ENCODE data around the gene FLRT1. TPM values are rescaled to one million over a fixed set of nuclear protein-coding genes. Genes with fewer than 3 reads are reported as not detected.

FLRT1 gene
- total RNA-seq (2022; extraction: Qiagen RNA extraction; ENCODE audit: low read depth) = 0.03 to 0.09 TPM (median 0.05 TPM) in 4 of 5 replicates, not detected in the other

DNA sequence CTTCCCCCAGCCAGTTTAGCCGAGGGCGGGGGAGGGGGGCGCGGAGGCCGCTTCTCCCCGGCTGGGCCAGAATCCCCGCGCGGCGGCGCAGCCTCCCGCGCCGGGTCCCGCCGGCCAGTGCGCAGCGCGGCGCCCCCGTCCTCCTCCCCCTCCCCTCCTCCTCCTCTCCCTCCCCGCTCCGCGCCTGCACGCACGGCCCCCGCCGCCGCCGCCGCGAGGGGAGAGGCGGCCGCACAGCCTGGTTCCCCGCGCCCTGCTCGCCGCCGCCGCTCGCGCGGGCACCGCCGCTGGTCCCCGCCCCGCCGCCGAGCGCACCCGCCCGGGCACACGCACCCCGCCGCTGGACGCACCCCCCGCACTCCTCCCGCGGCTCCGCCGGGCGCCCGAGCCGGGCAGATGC lies at the start of gene FLRT1:
FLRT1 (plus strand) TSS at position 356 of the 400 bp plus-strand sequence. CDS start 80,337 bp downstream, outside the sequence.

GRCh38 chr11:63986156-63986931 lies 49.4 kb upstream of the FLRT1 start, which contains the start of gene OTUB1:
OTUB1 (plus strand) TSS chr11:63986438; CDS start chr11:63986457, 19 bp downstream.

Other genes starting within 250 kb of the FLRT1 start
- gene SPINDOC, start 222.5 kb upstream of the FLRT1 start, total RNA-seq (2022; extraction: Qiagen RNA extraction; ENCODE audit: low read depth) = 35.0 to 48.6 TPM (median 47.7 TPM) in 5 replicates
- gene MARK2, start 196.8 kb upstream of the FLRT1 start, total RNA-seq (2022; extraction: Qiagen RNA extraction; ENCODE audit: low read depth) = 25.2 to 31.8 TPM (median 28.8 TPM) in 5 replicates
- 0.70 to 1.2 TPM (median 1.0 TPM) in 5 replicates for gene RCOR2, start 118.8 kb upstream of the FLRT1 start, total RNA-seq (2022; extraction: Qiagen RNA extraction; ENCODE audit: low read depth)
- 13.6 to 17.0 TPM (median 15.0 TPM) in 5 replicates for gene NAA40, start 96.9 kb upstream of the FLRT1 start, total RNA-seq (2022; extraction: Qiagen RNA extraction; ENCODE audit: low read depth)
- gene COX8A, start 61.3 kb upstream of the FLRT1 start, total RNA-seq (2022; extraction: Qiagen RNA extraction; ENCODE audit: low read depth) = 794 to 1,065 TPM (median 979 TPM) in 5 replicates
- gene OTUB1, start 49.5 kb upstream of the FLRT1 start, total RNA-seq (2022; extraction: Qiagen RNA extraction; ENCODE audit: low read depth) = 105 to 135 TPM (median 126 TPM) in 5 replicates
- gene MACROD1, start 130.2 kb downstream of the FLRT1 start, total RNA-seq (2022; extraction: Qiagen RNA extraction; ENCODE audit: low read depth) = 8.8 to 15.6 TPM (median 13.6 TPM) in 5 replicates
- gene STIP1, start 150.2 kb downstream of the FLRT1 start, total RNA-seq (2022; extraction: Qiagen RNA extraction; ENCODE audit: low read depth) = 226 to 259 TPM (median 251 TPM) in 5 replicates
- gene FERMT3, start 170.8 kb downstream of the FLRT1 start, total RNA-seq (2022; extraction: Qiagen RNA extraction; ENCODE audit: low read depth) = 0.64 to 3.3 TPM (median 1.0 TPM) in 5 replicates
- gene TRPT1, start 190.3 kb downstream of the FLRT1 start, total RNA-seq (2022; extraction: Qiagen RNA extraction; ENCODE audit: low read depth) = 18.9 to 30.4 TPM (median 26.2 TPM) in 5 replicates
- gene NUDT22, start 190.3 kb downstream of the FLRT1 start, total RNA-seq (2022; extraction: Qiagen RNA extraction; ENCODE audit: low read depth) = 32.0 to 40.1 TPM (median 38.3 TPM) in 5 replicates
- 18.2 to 22.4 TPM (median 20.6 TPM) in 5 replicates for gene DNAJC4, start 194.6 kb downstream of the FLRT1 start, total RNA-seq (2022; extraction: Qiagen RNA extraction; ENCODE audit: low read depth)
- 33.8 to 57.4 TPM (median 46.0 TPM) in 5 replicates for gene VEGFB, start 198.7 kb downstream of the FLRT1 start, total RNA-seq (2022; extraction: Qiagen RNA extraction; ENCODE audit: low read depth)
- gene FKBP2, start 205.2 kb downstream of the FLRT1 start, total RNA-seq (2022; extraction: Qiagen RNA extraction; ENCODE audit: low read depth) = 119 to 146 TPM (median 125 TPM) in 5 replicates
- 224 to 393 TPM (median 363 TPM) in 5 replicates for gene PPP1R14B, start 211.0 kb downstream of the FLRT1 start, total RNA-seq (2022; extraction: Qiagen RNA extraction; ENCODE audit: low read depth)
- gene PLCB3, start 215.6 kb downstream of the FLRT1 start, total RNA-seq (2022; extraction: Qiagen RNA extraction; ENCODE audit: low read depth) = 13.5 to 23.1 TPM (median 19.9 TPM) in 5 replicates
- 75.8 to 101 TPM (median 91.4 TPM) in 5 replicates for gene BAD, start 248.7 kb downstream of the FLRT1 start, total RNA-seq (2022; extraction: Qiagen RNA extraction; ENCODE audit: low read depth)
- 29.2 to 45.0 TPM (median 43.8 TPM) in 5 replicates for gene GPR137, start 249.9 kb downstream of the FLRT1 start, total RNA-seq (2022; extraction: Qiagen RNA extraction; ENCODE audit: low read depth)

Data from A549 treated with GW870086 at 1 μM for 4 hours (cell line).